OCI-LY7 (cell line): ENCODE data around the gene POU2AF2. TPM values are rescaled to one million over a fixed set of nuclear protein-coding genes. Genes with fewer than 3 reads are reported as not detected.

Experiments used
- Bru-seq: library from RNA; stranded (reverse); fragments of 400-500 nt; gene quantifications from one replicate; lab custom pipeline; 2021; lab: Mats Ljungman, UMichigan
- BruChase-seq, 2 experiments: library from RNA; stranded (reverse); fragments of 400-500 nt; gene quantifications; one replicate each; lab custom pipeline; 2021; lab: Mats Ljungman, UMichigan
- BruUV-seq: library from RNA; stranded (reverse); fragments of 400-500 nt; replicated peaks from 2 replicates; lab custom pipeline; 2021; lab: Mats Ljungman, UMichigan
- CTCF ChIA-PET: fragments of 300-600 bp; sonication (Branson Sonifier 250); formaldehyde crosslinking; loops from one replicate; lab custom pipeline; 2022; ENCODE audit warnings: antibody characterized with exemption; ENCODE audit not compliant: unreplicated experiment; lab: Charles Lee
- POLR2A ChIA-PET: fragments of 300-600 bp; sonication (Branson Sonifier 250); formaldehyde crosslinking; loops from one replicate; lab custom pipeline; 2022; ENCODE audit warnings: antibody characterized with exemption; lab: Charles Lee
- DNase-seq: peaks from one replicate; pipeline ENCODE4 v3.0.0-alpha.2; 2015; ENCODE audit warnings: low spot score
- H2AFZ ChIP-seq: fragments of 200-600 bp; sonication (generic), shearing (Covaris generic); 2 replicates; pipeline ENCODE4 v1.6.1; 2014; ENCODE audit warnings: mild to moderate bottlenecking, antibody characterized with exemption, low read length, moderate library complexity
- H3K27ac ChIP-seq: fragments of 200-600 bp; sonication (generic); 2 replicates; pipeline ENCODE4 v1.5.1; 2014; ENCODE audit warnings: mixed run types, low read depth, mild to moderate bottlenecking, moderate library complexity, low read length, inconsistent platforms; ENCODE audit not compliant: poor library complexity, severe bottlenecking
- H3K36me3 ChIP-seq: fragments of 200-600 bp; sonication (generic); 2 replicates; pipeline ENCODE4 v1.6.1; 2014; ENCODE audit warnings: mild to moderate bottlenecking, antibody characterized with exemption, low read length, moderate library complexity, mixed read lengths; ENCODE audit not compliant: insufficient read depth
- H3K4me1 ChIP-seq: fragments of 200-600 bp; sonication (generic); 2 replicates; pipeline ENCODE4 v1.5.1; 2014; ENCODE audit warnings: mild to moderate bottlenecking, low read length; ENCODE audit not compliant: insufficient read depth, poor library complexity, severe bottlenecking
- H3K4me2 ChIP-seq: fragments of 200-600 bp; sonication (generic); 2 replicates; pipeline ENCODE4 v1.6.1; 2014; ENCODE audit warnings: mild to moderate bottlenecking, low read length
- H3K4me3 ChIP-seq: fragments of 200-600 bp; sonication (generic); 2 replicates; pipeline ENCODE4 v1.5.1; 2014; ENCODE audit warnings: mild to moderate bottlenecking, low read depth, low read length; ENCODE audit not compliant: poor library complexity, severe bottlenecking
- H3K79me2 ChIP-seq: fragments of 200-600 bp; sonication (generic); 2 replicates; pipeline ENCODE4 v1.6.1; 2016; ENCODE audit warnings: low read depth, mild to moderate bottlenecking, low read length, moderate library complexity, mixed read lengths; ENCODE audit not compliant: insufficient read depth
- H3K9me2 ChIP-seq: fragments of 200-600 bp; sonication (generic); 2 replicates; pipeline ENCODE4 v1.6.1; 2016; ENCODE audit warnings: mild to moderate bottlenecking, low read length, mixed read lengths; ENCODE audit not compliant: insufficient read depth
- H3K9me3 ChIP-seq: fragments of 200-600 bp; sonication (generic); 2 replicates; pipeline ENCODE4 v1.6.1; 2014; ENCODE audit warnings: mild to moderate bottlenecking, mixed run types, low read length, mixed read lengths
- H4K20me1 ChIP-seq: fragments of 200-600 bp; sonication (generic); 2 replicates; pipeline ENCODE4 v1.6.1; 2014; ENCODE audit warnings: mild to moderate bottlenecking, antibody characterized with exemption, low read length, moderate library complexity, mixed read lengths; ENCODE audit not compliant: insufficient read depth
- EZH2phosphoT487 ChIP-seq: fragments of 200-600 bp; sonication (generic); IDR thresholded peaks from 2 replicates; pipeline ENCODE4 v1.6.1; 2018; ENCODE audit warnings: low read depth, borderline replicate concordance, mild to moderate bottlenecking, mixed run types, antibody characterized with exemption, low read length, moderate library complexity, mixed read lengths
- intact Hi-C: fragments of 100-400 bp; cut with micrococcal nuclease; formaldehyde crosslinking; loops from one replicate; pipeline ENCODE4 v1.10.0; 2022; ENCODE audit not compliant: unreplicated experiment
- long read RNA-seq: library from polyadenylated mRNA; stranded (forward); transcript quantifications from one replicate; pipeline ENCODE4 v2.0.0, GENCODE V29; 2022
- total RNA-seq, 2 experiments: library from RNA; depleted of rRNA in 1 of 2; stranded (reverse); fragments of >200 nt in 1 of 2; shearing (Covaris generic) in 1 of 2; gene quantifications; 2 replicates each; pipeline ENCODE4 v1.2.3, GENCODE V29; 2014 to 2022
- TF ChIP-seq, protein P1 (sequence below): fragments of 200-600 bp; sonication (generic); conservative IDR thresholded peaks from 2 replicates; pipeline ENCODE4 v1.5.1; 2014; ENCODE audit warnings: mild to moderate bottlenecking, antibody characterized with exemption, low read length, moderate library complexity, mixed read lengths

POU2AF2 gene, protein sequence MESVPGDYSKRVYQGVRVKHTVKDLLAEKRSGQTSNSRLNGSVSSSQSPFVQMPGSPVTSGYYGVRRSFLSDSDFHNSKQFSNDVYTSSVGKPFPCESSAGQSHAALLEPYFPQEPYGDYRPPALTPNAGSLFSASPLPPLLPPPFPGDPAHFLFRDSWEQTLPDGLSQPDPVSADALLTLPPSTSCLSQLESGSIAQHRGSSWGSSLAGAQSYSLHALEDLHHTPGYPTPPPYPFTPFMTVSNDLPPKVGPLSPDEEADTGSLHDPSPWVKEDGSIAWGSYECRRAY
- total RNA-seq (2014; rRNA removed; shearing (Covaris generic)) (not detected in 2 replicates), total RNA-seq (2022) (not detected in 2 replicates), Bru-seq, nascent RNA (not detected), BruChase-seq, experiment 1, labeled RNA remaining after a 6-hour chase (percentile 4 among the genes with signal in this experiment), BruChase-seq, experiment 2, labeled RNA remaining after a 2-hour chase (percentile 6 among the genes with signal in this experiment)
- long read RNA-seq: 0 reads

DNA sequence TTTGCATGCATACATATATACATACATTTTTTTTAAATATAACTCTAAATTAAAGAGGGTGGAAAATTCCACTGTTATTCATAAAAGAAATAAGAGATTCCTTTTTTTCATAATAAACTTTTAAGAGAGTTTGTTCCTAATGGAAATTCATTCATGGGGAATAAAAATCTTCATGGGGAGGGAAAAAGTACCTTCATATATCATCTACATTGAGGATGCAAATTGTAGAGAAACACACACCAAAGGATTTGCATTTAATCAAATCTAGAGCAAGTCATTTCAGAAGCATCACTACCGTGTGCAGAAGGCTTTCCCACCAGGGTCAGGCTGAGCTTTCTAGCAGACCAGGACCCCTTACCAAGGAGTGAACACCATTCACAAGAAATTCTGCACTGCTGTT is at the start of gene POU2AF2:
Gene POU2AF2, plus strand, starts transcription at position 301 of the 400 bp plus-strand sequence. CDS start 129 bp downstream, outside the sequence.
- H3K9me2 ChIP-seq: no peaks in the 10 kb centered on the region
- no peaks in the 10 kb centered on the region for H3K36me3 ChIP-seq
- peak within 1 kb of the TSS; percentile 58 for H2AFZ ChIP-seq
- no peaks in the 10 kb centered on the region for H3K79me2 ChIP-seq
- peaks cover 28% of the 10 kb centered on the region for H3K4me1 ChIP-seq
- no peak for TF ChIP-seq EZH2phosphoT487
- TF ChIP-seq, protein P1, sequence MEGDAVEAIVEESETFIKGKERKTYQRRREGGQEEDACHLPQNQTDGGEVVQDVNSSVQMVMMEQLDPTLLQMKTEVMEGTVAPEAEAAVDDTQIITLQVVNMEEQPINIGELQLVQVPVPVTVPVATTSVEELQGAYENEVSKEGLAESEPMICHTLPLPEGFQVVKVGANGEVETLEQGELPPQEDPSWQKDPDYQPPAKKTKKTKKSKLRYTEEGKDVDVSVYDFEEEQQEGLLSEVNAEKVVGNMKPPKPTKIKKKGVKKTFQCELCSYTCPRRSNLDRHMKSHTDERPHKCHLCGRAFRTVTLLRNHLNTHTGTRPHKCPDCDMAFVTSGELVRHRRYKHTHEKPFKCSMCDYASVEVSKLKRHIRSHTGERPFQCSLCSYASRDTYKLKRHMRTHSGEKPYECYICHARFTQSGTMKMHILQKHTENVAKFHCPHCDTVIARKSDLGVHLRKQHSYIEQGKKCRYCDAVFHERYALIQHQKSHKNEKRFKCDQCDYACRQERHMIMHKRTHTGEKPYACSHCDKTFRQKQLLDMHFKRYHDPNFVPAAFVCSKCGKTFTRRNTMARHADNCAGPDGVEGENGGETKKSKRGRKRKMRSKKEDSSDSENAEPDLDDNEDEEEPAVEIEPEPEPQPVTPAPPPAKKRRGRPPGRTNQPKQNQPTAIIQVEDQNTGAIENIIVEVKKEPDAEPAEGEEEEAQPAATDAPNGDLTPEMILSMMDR: no peak
- no peaks in the 10 kb centered on the region for H3K9me3 ChIP-seq
- no peak for DNase-seq
- ChIA-PET POLR2A (no interaction called here), CTCF (no interaction called here)
- H3K4me3 ChIP-seq: no peak within 1 kb of the TSS
- H4K20me1 ChIP-seq: no peaks in the 10 kb centered on the region
- peak within 1 kb of the TSS; percentile 59 for H3K4me2 ChIP-seq
- no TSS peak for BruUV-seq
- H3K27ac ChIP-seq: no peak within 1 kb of the TSS
- intact Hi-C loops: no loop called here

DNA sequence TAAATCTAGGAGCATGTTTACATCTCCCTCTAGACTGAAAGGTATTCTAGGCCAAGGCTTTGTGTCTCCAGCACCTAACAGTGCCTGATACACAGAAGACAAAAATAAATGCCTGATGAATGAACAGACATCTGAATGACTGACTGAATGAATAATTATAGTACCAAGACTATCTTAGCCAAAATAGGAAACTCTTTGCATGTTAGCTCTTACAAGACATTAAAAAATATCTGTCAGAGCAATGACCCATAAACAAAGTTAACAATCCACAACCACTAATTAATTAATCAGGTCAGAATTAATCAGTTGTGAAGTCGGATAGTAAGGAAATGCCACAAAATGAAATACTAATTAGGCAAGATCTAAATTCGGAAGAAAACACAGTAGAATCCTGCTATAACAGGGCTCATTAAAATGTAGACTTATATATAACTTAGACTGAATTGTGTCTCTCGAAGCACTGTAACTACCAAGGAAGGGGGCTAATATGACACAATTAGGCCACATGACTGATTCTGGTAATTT is 45.5 kb upstream of the POU2AF2 start:
- H3K9me2 ChIP-seq: no peaks in the 10 kb centered on the region
- H3K79me2 ChIP-seq: no peaks in the 10 kb centered on the region
- H3K4me1 ChIP-seq: peaks cover 15% of the 10 kb centered on the region
- TF ChIP-seq, protein P1: no peak
- TF ChIP-seq EZH2phosphoT487: no peak
- no peak overlapping the region for H3K27ac ChIP-seq
- POLR2A ChIA-PET: interaction anchor here (0.8 to 1.7 kb wide), 3 partner anchors 9 to 26 kb away, joined by 3 to 10 read pairs (median 6); no protein-coding TSS in a partner anchor
- BruUV-seq: no TSS peak
- no peaks in the 10 kb centered on the region for H3K9me3 ChIP-seq
- peak overlapping the region; percentile 73 for H2AFZ ChIP-seq
- CTCF ChIA-PET: no interaction called here
- H4K20me1 ChIP-seq: no peaks in the 10 kb centered on the region
- DNase-seq: no peak
- H3K4me2 ChIP-seq: peak overlapping the region; percentile 44
- H3K4me3 ChIP-seq: no peak overlapping the region
- intact Hi-C loops: no loop called here
- no peaks in the 10 kb centered on the region for H3K36me3 ChIP-seq
